Gastroesophageal sphincter (tissue), 4 donors: ENCODE measurements around the gene C3orf52. TPM values are rescaled to one million over a fixed set of nuclear protein-coding genes. Genes with fewer than 3 reads are reported as not detected.

Experiments used
- ATAC-seq: fragments of 150-250 bp; one replicate; pipeline ENCODE4 v1.9.1; 2016; ENCODE audit warnings: mild to moderate bottlenecking, moderate library complexity
- H3K27ac ChIP-seq, 4 donors: fragments of 200-600 bp; sonication (generic) in 3 of 4; 1 replicate in 3 of 4; 2 replicates in 1 of 4; pipeline ENCODE4 v1.5.1; 2016 to 2019
- H3K27me3 ChIP-seq: fragments of 200-600 bp; sonication (generic); one replicate; pipeline ENCODE4 v1.5.1; 2019
- H3K36me3 ChIP-seq, 2 donors: fragments of 200-600 bp; sonication (generic); one replicate each; pipeline ENCODE4 v1.5.1; 2019; ENCODE audit warnings: control low read depth in 1 of 2
- H3K4me1 ChIP-seq, 3 donors: fragments of 200-600 bp; sonication (generic); 1 replicate in 2 of 3; 2 replicates in 1 of 3; pipeline ENCODE4 v1.5.1; 2016 to 2019; ENCODE audit warnings: control low read depth in 2 of 3
- H3K4me3 ChIP-seq, 2 donors: fragments of 200-600 bp; sonication (generic); one replicate each; pipeline ENCODE4 v1.5.1; 2019; ENCODE audit warnings: mild to moderate bottlenecking in 1 of 2, moderate library complexity in 1 of 2
- H3K9me3 ChIP-seq, 3 donors: fragments of 200-600 bp; sonication (generic); one replicate each; pipeline ENCODE4 v1.5.1; 2017 to 2019; ENCODE audit warnings: control low read depth in 2 of 3
- EP300 ChIP-seq: sonication (generic); formaldehyde crosslinking; IDR thresholded peaks from one replicate; pipeline ENCODE4 v1.6.1; 2017; ENCODE audit warnings: antibody characterized with exemption, mild to moderate bottlenecking
- POLR2A ChIP-seq, 2 donors: fragments of 450-650 bp; IDR thresholded peaks; one replicate each; pipeline ENCODE4 v1.6.1; 2017; ENCODE audit warnings: antibody characterized with exemption in 2 of 2, mild to moderate bottlenecking in 2 of 2, moderate library complexity in 1 of 2
- POLR2AphosphoS5 ChIP-seq: sonication (generic); formaldehyde crosslinking; IDR thresholded peaks from one replicate; pipeline ENCODE4 v1.6.1; 2017; ENCODE audit warnings: antibody characterized with exemption
- whole genome bisulfite sequencing, 2 donors: methylation state at CpG; one replicate each; pipeline ENCODE4 v1.1.5; 2018; ENCODE audit warnings: low coverage in 1 of 2; 5-methylcytosine and 5-hydroxymethylcytosine counted together
- total RNA-seq, 4 donors: library from RNA; depleted of rRNA; stranded (reverse); fragments of >200 nt; gene quantifications; one replicate each; pipeline ENCODE4 v1.1.0, GENCODE V29; 2016
- TF ChIP-seq, protein P1 (sequence below), 4 experiments: fragments of 200-600 bp in 2 of 4; fragments of 450-650 bp in 2 of 4; sonication (generic) in 1 of 4; IDR thresholded peaks; one replicate each; pipeline ENCODE4 v1.5.1; 2017 to 2019; ENCODE audit warnings: antibody characterized with exemption in 4 of 4, mild to moderate bottlenecking in 2 of 4, moderate library complexity in 2 of 4

Gene C3orf52
- total RNA-seq, 4 donors from 2014 or later, result 1.6 to 3.4 (median 1.9) TPM

DNA sequence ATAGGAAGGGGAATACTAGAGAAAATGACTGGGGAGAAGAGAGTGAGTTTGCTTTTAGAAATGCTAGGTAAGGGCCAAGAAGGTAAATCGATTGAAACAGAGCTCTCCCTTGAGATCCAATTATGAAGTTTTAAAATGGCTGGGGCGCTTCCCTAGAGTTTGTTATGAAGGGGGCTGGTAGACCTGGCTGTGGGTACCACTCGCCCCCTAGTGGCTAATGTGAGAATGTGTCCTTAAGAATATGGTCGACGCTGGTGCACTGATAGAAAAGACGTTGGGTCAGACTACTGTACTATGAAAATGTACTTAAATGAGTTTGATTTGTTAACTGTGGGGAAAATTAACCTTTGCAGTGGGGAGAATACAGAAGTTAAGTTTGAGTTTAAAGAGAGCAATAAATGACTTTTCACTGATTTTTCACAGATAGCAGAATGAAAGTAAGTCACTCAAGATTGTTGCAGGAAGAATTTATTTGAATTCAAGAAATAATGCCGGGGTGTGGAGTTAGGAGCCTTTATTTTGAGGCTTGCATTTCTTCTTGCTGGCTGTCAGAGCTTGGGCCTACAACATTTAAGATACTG is 42.5 kb upstream of the C3orf52 start:
- peak; percentile 70 for ATAC-seq
- no peak for TF ChIP-seq POLR2A (IDR thresholded peaks at IDR 0.05)
- TF ChIP-seq EP300, result no peak
- no peak for TF ChIP-seq POLR2AphosphoS5
- TF ChIP-seq, protein P1, sequence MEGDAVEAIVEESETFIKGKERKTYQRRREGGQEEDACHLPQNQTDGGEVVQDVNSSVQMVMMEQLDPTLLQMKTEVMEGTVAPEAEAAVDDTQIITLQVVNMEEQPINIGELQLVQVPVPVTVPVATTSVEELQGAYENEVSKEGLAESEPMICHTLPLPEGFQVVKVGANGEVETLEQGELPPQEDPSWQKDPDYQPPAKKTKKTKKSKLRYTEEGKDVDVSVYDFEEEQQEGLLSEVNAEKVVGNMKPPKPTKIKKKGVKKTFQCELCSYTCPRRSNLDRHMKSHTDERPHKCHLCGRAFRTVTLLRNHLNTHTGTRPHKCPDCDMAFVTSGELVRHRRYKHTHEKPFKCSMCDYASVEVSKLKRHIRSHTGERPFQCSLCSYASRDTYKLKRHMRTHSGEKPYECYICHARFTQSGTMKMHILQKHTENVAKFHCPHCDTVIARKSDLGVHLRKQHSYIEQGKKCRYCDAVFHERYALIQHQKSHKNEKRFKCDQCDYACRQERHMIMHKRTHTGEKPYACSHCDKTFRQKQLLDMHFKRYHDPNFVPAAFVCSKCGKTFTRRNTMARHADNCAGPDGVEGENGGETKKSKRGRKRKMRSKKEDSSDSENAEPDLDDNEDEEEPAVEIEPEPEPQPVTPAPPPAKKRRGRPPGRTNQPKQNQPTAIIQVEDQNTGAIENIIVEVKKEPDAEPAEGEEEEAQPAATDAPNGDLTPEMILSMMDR (IDR thresholded peaks at IDR 0.05), result peak; percentile 63 to 86 (median 69)
- WGBS, 2 donors, result 7 to 14% methylated on average over 7 of the region's 7 CpGs
- H3K27ac ChIP-seq, result no peak overlapping the region
- H3K4me3 ChIP-seq, result peak overlapping the region in 1 of 2 donors; percentile 7
- no peaks in the 10 kb centered on the region for H3K9me3 ChIP-seq
- peaks cover 0 to 7% (median 0%) of the 10 kb centered on the region in 3 donors for H3K4me1 ChIP-seq
- H3K27me3 ChIP-seq, result no peaks in the 10 kb centered on the region
- no peaks in the 10 kb centered on the region for H3K36me3 ChIP-seq

DNA sequence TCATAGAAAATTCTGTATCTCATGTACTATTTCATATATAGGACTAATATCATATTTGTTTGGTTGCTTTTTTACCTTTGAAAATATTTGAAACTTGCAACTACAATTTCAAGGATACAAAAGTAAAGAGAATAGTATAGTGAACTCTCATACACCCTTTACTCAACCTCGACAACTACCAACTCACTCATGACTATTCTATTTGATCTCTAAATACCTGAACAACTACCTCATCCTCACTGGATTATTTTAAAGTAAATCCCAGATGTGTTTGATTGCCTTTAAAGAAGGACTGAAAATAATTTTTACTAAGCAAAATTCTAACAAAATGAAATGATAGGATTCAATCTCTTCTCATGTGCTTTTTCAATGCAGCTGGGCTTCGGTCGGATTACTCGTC is 39.6 kb upstream of the C3orf52 start:
- 69 to 71% methylated on average over 4 of the region's 4 CpGs for whole genome bisulfite sequencing, 2 donors
- Histone ChIP-seq H3K27me3 (no peaks in the 10 kb centered on the region), H3K9me3 (no peaks in the 10 kb centered on the region), H3K36me3 (no peaks in the 10 kb centered on the region), H3K27ac (no peak overlapping the region), H3K4me3 (no peak overlapping the region), H3K4me1 (peaks cover 0 to 7% (median 0%) of the 10 kb centered on the region in 3 donors)
- TF ChIP-seq POLR2A (IDR thresholded peaks at IDR 0.05), result no peak
- TF ChIP-seq, protein P1 (IDR thresholded peaks at IDR 0.05), result no peak
- TF ChIP-seq EP300, result no peak
- no peak for TF ChIP-seq POLR2AphosphoS5
- ATAC-seq, result no peak

DNA sequence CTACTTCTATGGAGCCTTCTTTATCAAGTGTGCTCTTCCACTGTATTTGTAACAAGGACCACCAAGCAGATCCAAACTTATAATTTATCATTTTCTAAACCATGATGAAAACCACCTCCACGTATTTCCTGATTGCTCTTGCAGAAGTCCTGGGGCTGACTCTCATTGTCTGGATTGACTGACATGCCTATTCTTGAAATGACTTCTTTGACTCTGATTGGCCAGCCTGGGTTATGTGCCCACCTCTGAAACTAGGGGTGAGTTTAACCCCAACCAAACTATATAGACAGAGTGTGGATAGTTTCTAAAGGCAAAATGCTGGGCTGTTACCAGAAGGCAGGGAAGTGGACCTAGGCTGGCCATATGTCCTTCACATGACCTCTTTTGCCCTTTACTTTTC is 38.9 kb upstream of the C3orf52 start:
- no peak for ATAC-seq
- TF ChIP-seq EP300 (no peak), POLR2A (IDR thresholded peaks at IDR 0.05) (no peak), POLR2AphosphoS5 (no peak)
- TF ChIP-seq, protein P1 (IDR thresholded peaks at IDR 0.05), result no peak
- 64 to 67% methylated on average over 1 of the region's 1 CpG for WGBS, 2 donors

DNA sequence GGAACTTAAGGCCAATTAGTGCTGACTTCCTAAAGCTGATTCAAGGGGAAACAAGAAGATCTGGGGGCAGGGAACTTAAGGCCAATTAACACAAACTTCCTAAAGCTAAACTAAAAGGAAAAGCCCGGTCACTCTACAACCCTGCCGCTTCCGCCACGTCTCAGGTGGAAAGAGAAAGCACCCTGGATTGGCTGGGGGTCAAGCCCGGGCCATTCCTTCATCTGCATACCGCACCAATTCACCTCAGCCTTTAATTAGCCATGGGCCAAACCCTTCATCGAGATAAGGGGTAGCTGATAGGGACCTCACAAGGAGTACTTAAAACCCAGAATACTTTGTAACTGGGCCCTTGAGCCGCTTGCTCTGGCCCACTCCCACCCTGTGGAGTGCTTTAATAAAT is 37.3 kb upstream of the C3orf52 start:
- TF ChIP-seq EP300 (no peak), POLR2AphosphoS5 (no peak), POLR2A (IDR thresholded peaks at IDR 0.05) (no peak)
- TF ChIP-seq, protein P1 (IDR thresholded peaks at IDR 0.05), result no peak
- Histone ChIP-seq H3K4me3 (no peak overlapping the region), H3K4me1 (peaks cover 0 to 1% (median 0%) of the 10 kb centered on the region in 3 donors), H3K36me3 (no peaks in the 10 kb centered on the region), H3K9me3 (no peaks in the 10 kb centered on the region), H3K27ac (no peak overlapping the region), H3K27me3 (no peaks in the 10 kb centered on the region)
- WGBS, 2 donors, result 61 to 75% methylated on average over 2 to 8 of the region's 8 CpGs
- ATAC-seq, result no peak

More for the DNA sequence above, 38.9 kb upstream of the C3orf52 start:
- Histone ChIP-seq H3K9me3 (no peaks in the 10 kb centered on the region), H3K4me3 (no peak overlapping the region), H3K27me3 (no peaks in the 10 kb centered on the region), H3K36me3 (no peaks in the 10 kb centered on the region), H3K27ac (no peak overlapping the region), H3K4me1 (peaks cover 0 to 7% (median 0%) of the 10 kb centered on the region in 3 donors)

DNA sequence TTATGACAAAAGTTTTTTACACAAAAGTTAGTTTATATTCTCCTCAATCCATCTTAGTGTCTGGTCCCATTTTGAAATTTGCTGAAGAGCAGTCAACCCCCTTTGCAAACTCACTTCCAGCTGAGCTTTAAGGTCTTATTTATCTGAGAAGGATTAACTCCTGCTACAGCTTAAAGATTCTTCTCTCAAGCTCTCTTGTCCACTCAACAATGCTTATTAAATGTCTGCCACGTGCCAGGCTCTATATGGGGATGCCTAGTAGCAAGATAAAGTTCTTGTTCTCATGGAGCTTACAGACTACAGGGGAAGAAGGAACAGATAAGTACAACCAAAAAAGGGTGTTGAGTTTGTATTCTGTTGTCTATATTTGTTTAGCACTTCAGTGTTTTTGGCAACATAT is 33.0 kb upstream of the C3orf52 start:
- Histone ChIP-seq H3K4me1 (no peaks in the 10 kb centered on the region), H3K36me3 (no peaks in the 10 kb centered on the region), H3K4me3 (no peak overlapping the region), H3K27ac (no peak overlapping the region), H3K27me3 (no peaks in the 10 kb centered on the region), H3K9me3 (no peaks in the 10 kb centered on the region)
- TF ChIP-seq EP300 (no peak), POLR2A (IDR thresholded peaks at IDR 0.05) (no peak), POLR2AphosphoS5 (no peak)
- TF ChIP-seq, protein P1 (IDR thresholded peaks at IDR 0.05), result no peak
- no peak for ATAC-seq
- WGBS, 2 donors, result 20 to 30% methylated on average over 1 of the region's 1 CpG
